Brain microvascular endothelial cell (primary cell): ENCODE data around the gene IMPDH1.
A peak's percentile ranks its signal among the peaks of the same experiment; 100 is the strongest.

Source experiments
- DNase-seq: peaks from one replicate; pipeline ENCODE4 v3.0.0-alpha.2; 2020
- H3K27ac ChIP-seq: fragments of 250-450 bp; sonication (Bioruptor Pico); 2 replicates; pipeline ENCODE4 v1.5.1; 2020; ENCODE audit warnings: mild to moderate bottlenecking, moderate library complexity
- H3K27me3 ChIP-seq: fragments of 250-450 bp; sonication (Bioruptor Pico); replicated peaks from 2 replicates; pipeline ENCODE4 v1.5.1; 2020; ENCODE audit warnings: mild to moderate bottlenecking
- H3K36me3 ChIP-seq: fragments of 250-450 bp; sonication (Bioruptor Pico); replicated peaks from 2 replicates; pipeline ENCODE4 v1.5.1; 2020; ENCODE audit warnings: mild to moderate bottlenecking
- H3K4me3 ChIP-seq: 2 replicates; pipeline ENCODE4 v1.5.1; 2011; ENCODE audit warnings: low read depth, mild to moderate bottlenecking, control low read depth, low read length, moderate library complexity
- in situ Hi-C: cut with HindIII; loops from 2 replicates; pipeline ENCODE4 v1.10.0; 2017; ENCODE audit warnings: low sequenced_read_pairs, low pct_ligation_motif_present
- TF ChIP-seq, protein P1 (sequence below): IDR thresholded peaks from 2 replicates; pipeline ENCODE4 v1.5.1; 2011; ENCODE audit warnings: low read depth, mild to moderate bottlenecking, moderate library complexity, low read length, control low read depth, inconsistent platforms; ENCODE audit errors: missing control alignments

The IMPDH1 gene

DNA sequence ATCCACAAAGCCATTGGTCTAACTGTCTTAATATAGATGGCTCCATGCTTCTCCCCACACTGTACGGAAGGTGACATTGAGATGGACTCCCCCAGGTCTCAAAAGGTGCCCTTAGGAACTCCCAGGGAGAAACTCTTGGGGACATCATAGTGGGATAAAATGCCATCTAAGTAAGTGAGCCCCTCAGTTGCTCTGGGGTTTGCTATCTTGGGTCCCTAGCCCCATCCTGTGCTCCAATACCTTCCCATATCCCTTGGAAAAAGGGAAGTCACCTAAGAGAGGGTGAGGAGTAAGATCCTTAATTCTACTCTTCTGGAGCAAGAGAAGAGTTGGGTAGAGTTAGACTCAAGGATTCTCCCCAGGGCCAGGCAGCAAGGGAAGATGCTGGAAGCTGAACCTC, 56.2 kb downstream of the IMPDH1 start:
- Histone ChIP-seq H3K27ac (no peak overlapping the region), H3K4me3 (no peak overlapping the region), H3K36me3 (no peaks in the 10 kb centered on the region), H3K27me3 (peaks cover 70% of the 10 kb centered on the region)
- TF ChIP-seq, protein P1, sequence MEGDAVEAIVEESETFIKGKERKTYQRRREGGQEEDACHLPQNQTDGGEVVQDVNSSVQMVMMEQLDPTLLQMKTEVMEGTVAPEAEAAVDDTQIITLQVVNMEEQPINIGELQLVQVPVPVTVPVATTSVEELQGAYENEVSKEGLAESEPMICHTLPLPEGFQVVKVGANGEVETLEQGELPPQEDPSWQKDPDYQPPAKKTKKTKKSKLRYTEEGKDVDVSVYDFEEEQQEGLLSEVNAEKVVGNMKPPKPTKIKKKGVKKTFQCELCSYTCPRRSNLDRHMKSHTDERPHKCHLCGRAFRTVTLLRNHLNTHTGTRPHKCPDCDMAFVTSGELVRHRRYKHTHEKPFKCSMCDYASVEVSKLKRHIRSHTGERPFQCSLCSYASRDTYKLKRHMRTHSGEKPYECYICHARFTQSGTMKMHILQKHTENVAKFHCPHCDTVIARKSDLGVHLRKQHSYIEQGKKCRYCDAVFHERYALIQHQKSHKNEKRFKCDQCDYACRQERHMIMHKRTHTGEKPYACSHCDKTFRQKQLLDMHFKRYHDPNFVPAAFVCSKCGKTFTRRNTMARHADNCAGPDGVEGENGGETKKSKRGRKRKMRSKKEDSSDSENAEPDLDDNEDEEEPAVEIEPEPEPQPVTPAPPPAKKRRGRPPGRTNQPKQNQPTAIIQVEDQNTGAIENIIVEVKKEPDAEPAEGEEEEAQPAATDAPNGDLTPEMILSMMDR: no peak
- DNase-seq: no peak
- in situ Hi-C loops: no loop called here

DNA sequence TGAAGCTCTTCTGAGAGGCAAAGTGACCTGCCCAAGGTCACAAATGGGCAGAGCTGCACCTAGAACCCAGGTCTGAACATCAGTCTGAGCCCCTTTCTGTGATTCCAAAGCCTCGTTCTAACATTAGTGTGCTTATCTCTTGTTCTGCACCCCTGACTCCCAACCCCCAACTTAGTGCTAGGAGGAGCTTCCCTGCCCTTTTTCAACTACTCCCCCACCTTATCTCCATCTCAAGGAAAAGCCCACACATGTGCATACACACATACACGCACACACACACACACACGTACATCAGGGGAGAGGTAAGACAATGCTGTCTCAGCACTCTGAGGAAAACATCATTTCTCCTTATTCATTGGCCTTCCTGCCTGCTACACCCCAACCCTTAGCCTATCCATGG, 56.6 kb downstream of the IMPDH1 start:
- in situ Hi-C loops: no loop called here
- no peak for DNase-seq
- Histone ChIP-seq H3K36me3 (no peaks in the 10 kb centered on the region), H3K27me3 (peaks cover 68% of the 10 kb centered on the region), H3K27ac (no peak overlapping the region), H3K4me3 (no peak overlapping the region)
- TF ChIP-seq, protein P1: no peak

DNA sequence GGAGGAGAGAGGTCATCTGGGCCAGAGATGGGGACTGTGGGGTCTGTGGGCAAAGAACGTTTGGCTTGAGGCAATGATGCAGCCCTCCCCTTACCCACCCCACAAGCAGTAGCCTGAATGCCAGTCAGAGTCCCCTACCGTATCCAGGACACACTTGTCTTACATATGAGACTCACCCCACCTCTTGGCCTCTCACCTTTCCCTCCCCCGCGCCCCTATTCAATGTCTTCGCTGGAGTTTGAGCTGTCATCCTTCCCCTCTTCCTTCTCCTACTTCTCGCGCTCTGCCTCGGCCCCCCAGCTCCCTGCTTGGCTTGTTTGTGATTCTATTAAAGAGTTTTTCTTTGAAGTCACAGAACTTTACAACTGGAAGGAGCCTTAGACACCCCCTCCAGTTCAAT, 57.1 kb downstream of the IMPDH1 start:
- Histone ChIP-seq H3K4me3 (no peak overlapping the region), H3K36me3 (no peaks in the 10 kb centered on the region), H3K27ac (no peak overlapping the region), H3K27me3 (peaks cover 64% of the 10 kb centered on the region)
- TF ChIP-seq, protein P1: no peak
- in situ Hi-C loops: no loop called here
- DNase-seq: no peak

DNA sequence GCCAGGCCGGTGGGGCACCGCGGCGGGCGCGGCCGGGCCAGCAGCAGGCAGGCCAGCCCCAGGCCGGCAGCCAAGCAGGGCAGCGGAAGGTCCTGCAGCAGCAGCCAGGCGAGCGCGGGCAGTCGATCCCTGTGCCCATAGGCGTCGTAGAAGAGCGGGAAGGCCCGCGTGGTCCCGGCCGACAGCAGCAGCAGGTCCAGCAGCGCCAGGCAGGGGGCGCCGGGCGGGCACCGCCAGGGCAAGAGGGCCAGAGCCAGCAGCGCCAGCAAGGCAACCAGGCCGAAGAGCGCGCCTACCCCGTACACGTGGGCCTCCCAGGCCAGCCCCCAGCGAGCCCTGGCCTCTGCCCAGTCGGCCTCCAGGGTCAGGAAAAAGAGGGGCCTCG, 57.6 kb downstream of the IMPDH1 start:
- Histone ChIP-seq H3K27ac (no peak overlapping the region), H3K36me3 (no peaks in the 10 kb centered on the region), H3K27me3 (peaks cover 61% of the 10 kb centered on the region), H3K4me3 (no peak overlapping the region)
- in situ Hi-C loops: no loop called here
- TF ChIP-seq, protein P1: peak; percentile 49
- no peak for DNase-seq

DNA sequence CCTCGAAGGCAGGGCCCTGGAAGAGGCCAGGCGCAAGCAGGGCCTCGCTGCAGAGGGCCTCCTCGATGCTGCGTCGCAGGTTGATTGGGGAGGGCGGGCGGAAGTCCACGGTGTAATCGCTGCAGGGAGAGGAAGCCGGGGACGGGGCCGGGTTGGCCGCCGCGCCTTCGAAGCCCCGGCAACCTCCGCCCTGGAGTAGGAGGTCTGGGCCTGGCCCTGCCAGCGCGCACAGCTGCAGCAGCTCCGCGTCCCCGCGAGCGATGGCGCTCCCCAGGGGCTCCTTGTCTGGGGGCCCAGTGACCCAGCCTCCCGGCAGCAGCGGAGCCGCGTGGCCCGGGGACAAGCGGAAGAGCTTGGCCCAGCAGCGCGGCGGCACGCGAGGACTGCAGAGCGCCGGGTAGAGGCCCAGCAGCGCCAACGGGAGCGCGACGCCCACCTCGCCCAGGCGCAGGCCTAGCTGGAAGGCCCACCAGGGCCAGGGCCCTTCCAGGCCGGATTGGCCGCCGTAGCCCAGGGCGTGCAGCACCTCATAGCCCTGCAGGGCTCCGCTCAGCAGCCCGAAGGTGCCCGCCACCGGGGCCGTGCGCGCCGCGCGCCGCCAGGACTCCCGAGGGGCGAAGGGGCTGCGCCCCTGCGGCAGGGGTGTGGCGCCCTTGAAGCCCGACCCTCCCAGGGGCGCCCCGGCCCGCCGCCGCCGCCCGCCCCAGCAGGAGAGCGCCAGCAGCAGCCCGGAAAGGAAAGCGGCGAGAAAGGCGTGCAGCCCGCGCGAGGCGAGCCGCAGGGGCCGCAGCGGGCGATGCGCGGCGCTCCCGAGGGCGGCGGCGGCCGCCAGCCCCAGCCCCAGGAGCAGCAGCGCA, 58.3 kb downstream of the IMPDH1 start:
- Histone ChIP-seq H3K27me3 (peaks cover 59% of the 10 kb centered on the region), H3K36me3 (no peaks in the 10 kb centered on the region), H3K4me3 (no peak overlapping the region), H3K27ac (no peak overlapping the region)
- TF ChIP-seq, protein P1: no peak
- DNase-seq: no peak
- in situ Hi-C loops: no loop called here
